ENCODE results near the gene ATP2A2. TPM values are rescaled to one million over a fixed set of nuclear protein-coding genes. Genes with fewer than 3 reads are reported as not detected.

ATP2A2 gene
- total and polyA plus RNA-seq, 2 experiments from 2014 or later = 297 to 400 TPM

GRCh38 chr12:110243227-110243626 lies 37.8 kb upstream of the ATP2A2 start:
- no peaks in the 10 kb centered on the region for H3K36me3 ChIP-seq
- H3K27me3 ChIP-seq = no peaks in the 10 kb centered on the region
- H3K27ac ChIP-seq = peak overlapping the region; percentile 83
- no peak for TF ChIP-seq CTCF (IDR thresholded peaks at IDR 0.05; ENCODE audit: low read depth, low read length)
- DNase-seq (ENCODE audit: low read depth in 1 of 2, low spot score in 1 of 2) = no peak
- peaks cover 48% of the 10 kb centered on the region for H3K4me1 ChIP-seq (ENCODE audit: low read depth)
- H3K4me3 ChIP-seq = no peak overlapping the region
- H3K9me3 ChIP-seq (ENCODE audit: low read depth) = no peaks in the 10 kb centered on the region

GRCh38 chr12:110244372-110244771 lies 36.7 kb upstream of the ATP2A2 start:
- no peak for TF ChIP-seq CTCF (IDR thresholded peaks at IDR 0.05; ENCODE audit: low read depth, low read length)
- DNase-seq (ENCODE audit: low read depth in 1 of 2, low spot score in 1 of 2) = peak in 1 of 2 donors; percentile 42

GRCh38 chr12:110244829-110245228 lies 36.2 kb upstream of the ATP2A2 start:
- no peak overlapping the region for H3K4me3 ChIP-seq
- H3K9me3 ChIP-seq (ENCODE audit: low read depth) = no peaks in the 10 kb centered on the region
- DNase-seq (ENCODE audit: low read depth in 1 of 2, low spot score in 1 of 2) = peak in 1 of 2 donors; percentile 92
- H3K27ac ChIP-seq = peak overlapping the region; percentile 83
- H3K4me1 ChIP-seq (ENCODE audit: low read depth) = peaks cover 57% of the 10 kb centered on the region
- H3K27me3 ChIP-seq = no peaks in the 10 kb centered on the region
- TF ChIP-seq CTCF (IDR thresholded peaks at IDR 0.05; ENCODE audit: low read depth, low read length) = no peak
- H3K36me3 ChIP-seq = no peaks in the 10 kb centered on the region

More at GRCh38 chr12:110244372-110244771, 36.7 kb upstream of the ATP2A2 start:
- Histone ChIP-seq H3K4me1 (ENCODE audit: low read depth) (peaks cover 52% of the 10 kb centered on the region), H3K9me3 (ENCODE audit: low read depth) (no peaks in the 10 kb centered on the region), H3K27me3 (no peaks in the 10 kb centered on the region), H3K27ac (peak overlapping the region; percentile 83), H3K4me3 (no peak overlapping the region), H3K36me3 (no peaks in the 10 kb centered on the region)

GRCh38 chr12:110245369-110245772 lies 35.7 kb upstream of the ATP2A2 start:
- TF ChIP-seq CTCF (IDR thresholded peaks at IDR 0.05; ENCODE audit: low read depth, low read length) = peak; percentile 51
- H3K36me3 ChIP-seq = no peaks in the 10 kb centered on the region
- H3K4me3 ChIP-seq = no peak overlapping the region
- no peaks in the 10 kb centered on the region for H3K9me3 ChIP-seq (ENCODE audit: low read depth)
- no peak for DNase-seq (ENCODE audit: low read depth in 1 of 2, low spot score in 1 of 2)
- peaks cover 60% of the 10 kb centered on the region for H3K4me1 ChIP-seq (ENCODE audit: low read depth)
- H3K27me3 ChIP-seq = no peaks in the 10 kb centered on the region
- H3K27ac ChIP-seq = no peak overlapping the region

- H3K9me3 ChIP-seq (ENCODE audit: low read depth) = no peaks in the 10 kb centered on the region
- H3K36me3 ChIP-seq = no peaks in the 10 kb centered on the region
- H3K27me3 ChIP-seq = no peaks in the 10 kb centered on the region
- no peak for TF ChIP-seq CTCF (IDR thresholded peaks at IDR 0.05; ENCODE audit: low read depth, low read length)
- peak overlapping the region; percentile 84 for H3K27ac ChIP-seq
- H3K4me1 ChIP-seq (ENCODE audit: low read depth) = peaks cover 59% of the 10 kb centered on the region
- H3K4me3 ChIP-seq = no peak overlapping the region
- DNase-seq (ENCODE audit: low read depth in 1 of 2, low spot score in 1 of 2) = no peak
Observed at GRCh38 chr12:110246636-110247339, 34.3 kb upstream of the ATP2A2 start.

Data from cardiac muscle cell (in vitro differentiated cells and primary cell).